Mesenteric fat pad (tissue), 1 donor: ENCODE data around the gene LAMC3. TPM values are rescaled to one million over a fixed set of nuclear protein-coding genes. Genes with fewer than 3 reads are reported as not detected.

Experiments used
- total RNA-seq: library from RNA; stranded (reverse); fragmentation: NEBNext Ultra II Directional; extraction: Animal tissue kit (Norgen Biotek cat#: 25700); gene quantifications from one replicate; pipeline ENCODE4 v1.2.1, GENCODE V29; 2021
- donor health status: DM: yes; HTN: yes; CAD: no.

The LAMC3 gene
- total RNA-seq, 1 donor from 2014 or later: 4.8 TPM

Other genes with a start within 250 kb of the LAMC3 start
- 92.4 TPM for gene ABL1, start 173.9 kb upstream of the LAMC3 start, total RNA-seq
- gene QRFP, start 112.4 kb upstream of the LAMC3 start, total RNA-seq: not detected
- gene FIBCD1, start 69.9 kb upstream of the LAMC3 start, total RNA-seq: not detected
- 57.2 TPM for gene AIF1L, start 87.4 kb downstream of the LAMC3 start, total RNA-seq
- gene NUP214, start 116.4 kb downstream of the LAMC3 start, total RNA-seq: 68.4 TPM